SHP77 treated with DMSO at 0.1 percent for 48 hours (cell line): ENCODE measurements around the gene PGAP1.

Source experiments
- DNase-seq: peaks from one replicate; lab custom pipeline; 2025; lab: John Stamatoyannopoulos, UW

The PGAP1 gene

GRCh38 chr2:196891136-196891535 lies 35.4 kb downstream of the PGAP1 start:
- no peak for DNase-seq

- no peak for DNase-seq
These were observed 39.1 kb downstream of the PGAP1 start for GRCh38 chr2:196887431-196887830.

- no peak for DNase-seq
These were observed 42.1 kb downstream of the PGAP1 start for GRCh38 chr2:196884368-196884767.

GRCh38 chr2:196876364-196876763 lies 50.1 kb downstream of the PGAP1 start:
- no peak for DNase-seq

GRCh38 chr2:196875414-196875813 lies 51.1 kb downstream of the PGAP1 start:
- DNase-seq: no peak

GRCh38 chr2:196873511-196873910 lies 53.0 kb downstream of the PGAP1 start:
- no peak for DNase-seq

- DNase-seq: no peak
These were observed 71.9 kb downstream of the PGAP1 start for GRCh38 chr2:196854629-196855028.

- DNase-seq: no peak
These were observed 73.0 kb downstream of the PGAP1 start for GRCh38 chr2:196853301-196854087.

- no peak for DNase-seq
These were observed 75.4 kb downstream of the PGAP1 start for GRCh38 chr2:196851088-196851487.

- no peak for DNase-seq
These were observed 76.6 kb downstream of the PGAP1 start for GRCh38 chr2:196849895-196850294.

- DNase-seq: no peak
These were observed 80.2 kb downstream of the PGAP1 start for GRCh38 chr2:196846295-196846694.

GRCh38 chr2:196845371-196845770 lies 81.1 kb downstream of the PGAP1 start:
- DNase-seq: no peak

- no peak for DNase-seq
These were observed 86.3 kb downstream of the PGAP1 start for GRCh38 chr2:196840171-196840570.

- DNase-seq: no peak
These were observed 86.9 kb downstream of the PGAP1 start for GRCh38 chr2:196839574-196839973.

- no peak for DNase-seq
These were observed 90.1 kb downstream of the PGAP1 start for GRCh38 chr2:196836440-196836839.

- DNase-seq: no peak
These were observed 95.8 kb downstream of the PGAP1 start for GRCh38 chr2:196830701-196831100.

- DNase-seq: no peak
These were observed 99.2 kb downstream of the PGAP1 start for GRCh38 chr2:196827356-196827755.

- DNase-seq: no peak
These were observed 102.6 kb downstream of the PGAP1 start for GRCh38 chr2:196823750-196824522.

GRCh38 chr2:196821195-196821594 lies 105.3 kb downstream of the PGAP1 start:
- DNase-seq: no peak

GRCh38 chr2:196809260-196809659 lies 117.2 kb downstream of the PGAP1 start, which contains the start of gene C2orf66:
Gene C2orf66, minus strand, starts transcription at chr2:196809355. Its CDS starts 19 bp downstream, at chr2:196809336.
- no peak for DNase-seq

GRCh38 chr2:196808083-196808665 lies 118.3 kb downstream of the PGAP1 start:
- DNase-seq: no peak

GRCh38 chr2:196804381-196804780 lies 122.1 kb downstream of the PGAP1 start:
- no peak for DNase-seq

- no peak for DNase-seq
These were observed 124.1 kb downstream of the PGAP1 start for GRCh38 chr2:196802401-196802800.
